ENCODE data around the gene HBZ. TPM values are rescaled to one million over a fixed set of nuclear protein-coding genes. Genes with fewer than 3 reads are reported as not detected.

HBZ gene
- total RNA-seq, 1 donor from 2014 or later, result not detected

GRCh38 chr16:164827-165538 is 12.5 kb downstream of the HBZ start:
- ChIA-PET POLR2A (no interaction called here), CTCF (no interaction called here)
- Mint-ChIP-seq H3K27ac (no peak overlapping the region), H3K9me3 (no peaks in the 10 kb centered on the region), H3K27me3 (peaks cover 35% of the 10 kb centered on the region), H3K36me3 (ENCODE audit: low read depth) (no peaks in the 10 kb centered on the region), H3K4me1 (peaks cover 14% of the 10 kb centered on the region), H3K4me3 (peak overlapping the region; percentile 38)
- ATAC-seq (ENCODE audit: low read depth) (peak; percentile 60), DNase-seq (no peak)
- intact Hi-C loops (cut with micrococcal nuclease), result no loop called here
- TF ChIP-seq, protein P1, sequence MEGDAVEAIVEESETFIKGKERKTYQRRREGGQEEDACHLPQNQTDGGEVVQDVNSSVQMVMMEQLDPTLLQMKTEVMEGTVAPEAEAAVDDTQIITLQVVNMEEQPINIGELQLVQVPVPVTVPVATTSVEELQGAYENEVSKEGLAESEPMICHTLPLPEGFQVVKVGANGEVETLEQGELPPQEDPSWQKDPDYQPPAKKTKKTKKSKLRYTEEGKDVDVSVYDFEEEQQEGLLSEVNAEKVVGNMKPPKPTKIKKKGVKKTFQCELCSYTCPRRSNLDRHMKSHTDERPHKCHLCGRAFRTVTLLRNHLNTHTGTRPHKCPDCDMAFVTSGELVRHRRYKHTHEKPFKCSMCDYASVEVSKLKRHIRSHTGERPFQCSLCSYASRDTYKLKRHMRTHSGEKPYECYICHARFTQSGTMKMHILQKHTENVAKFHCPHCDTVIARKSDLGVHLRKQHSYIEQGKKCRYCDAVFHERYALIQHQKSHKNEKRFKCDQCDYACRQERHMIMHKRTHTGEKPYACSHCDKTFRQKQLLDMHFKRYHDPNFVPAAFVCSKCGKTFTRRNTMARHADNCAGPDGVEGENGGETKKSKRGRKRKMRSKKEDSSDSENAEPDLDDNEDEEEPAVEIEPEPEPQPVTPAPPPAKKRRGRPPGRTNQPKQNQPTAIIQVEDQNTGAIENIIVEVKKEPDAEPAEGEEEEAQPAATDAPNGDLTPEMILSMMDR (IDR thresholded peaks at IDR 0.05), result no peak

- intact Hi-C loops (cut with micrococcal nuclease), result no loop called here
- peak; percentile 17 for ATAC-seq (ENCODE audit: low read depth)
- Mint-ChIP-seq H3K4me3 (peak within 1 kb of the TSS; percentile 38), H3K27me3 (peaks cover 40% of the 10 kb centered on the region), H3K27ac (no peak within 1 kb of the TSS), H3K9me3 (no peaks in the 10 kb centered on the region), H3K4me1 (peaks cover 14% of the 10 kb centered on the region), H3K36me3 (ENCODE audit: low read depth) (no peaks in the 10 kb centered on the region)
- TF ChIP-seq, protein P1 (IDR thresholded peaks at IDR 0.05), result no peak
- no peak for DNase-seq
- ChIA-PET CTCF (no interaction called here), POLR2A (interaction anchor here (0.6 kb wide), 1 partner anchor 422 kb away, joined by 3 read pairs; no protein-coding TSS in a partner anchor)
Observed at GRCh38 chr16:165539-166374, 13.3 kb downstream of the HBZ start, which contains the start of gene HBM. Gene HBM (plus strand): TSS chr16:165978. CDS start chr16:165998, 20 bp downstream.

DNA sequence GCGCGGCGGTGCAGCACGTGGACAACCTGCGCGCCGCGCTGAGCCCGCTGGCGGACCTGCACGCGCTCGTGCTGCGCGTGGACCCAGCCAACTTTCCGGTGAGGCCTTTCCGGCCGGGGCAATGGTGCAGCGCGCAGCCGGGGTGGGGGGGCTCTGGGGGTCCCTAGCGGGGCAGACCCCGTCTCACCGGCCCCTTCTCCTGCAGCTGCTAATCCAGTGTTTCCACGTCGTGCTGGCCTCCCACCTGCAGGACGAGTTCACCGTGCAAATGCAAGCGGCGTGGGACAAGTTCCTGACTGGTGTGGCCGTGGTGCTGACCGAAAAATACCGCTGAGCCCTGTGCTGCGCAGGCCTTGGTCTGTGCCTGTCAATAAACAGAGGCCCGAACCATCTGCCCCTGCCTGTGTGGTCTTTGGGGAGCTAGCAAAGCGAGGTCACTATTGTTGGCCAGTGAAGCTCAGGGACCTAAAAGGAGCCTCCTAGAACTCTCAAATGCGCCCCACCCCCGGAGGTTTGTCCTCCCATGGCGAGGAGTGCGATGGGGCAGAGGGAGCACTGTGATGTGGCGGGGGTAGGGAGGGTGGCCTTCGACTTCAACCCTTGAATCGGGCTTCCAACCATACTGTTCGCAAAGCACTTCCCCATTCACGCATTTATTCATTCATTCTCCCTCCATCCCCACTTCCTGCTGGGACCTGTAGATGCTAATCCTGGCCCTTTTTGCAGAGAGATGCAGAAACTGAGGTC is 14.1 kb downstream of the HBZ start:
- TF ChIP-seq, protein P1 (IDR thresholded peaks at IDR 0.05), result no peak
- ChIA-PET CTCF (no interaction called here), POLR2A (interaction anchor here (0.6 kb wide), 1 partner anchor 422 kb away, joined by 3 read pairs; no protein-coding TSS in a partner anchor)
- Mint-ChIP-seq H3K27me3 (peaks cover 38% of the 10 kb centered on the region), H3K9me3 (no peaks in the 10 kb centered on the region), H3K36me3 (ENCODE audit: low read depth) (no peaks in the 10 kb centered on the region), H3K4me3 (no peak overlapping the region), H3K27ac (no peak overlapping the region), H3K4me1 (peaks cover 14% of the 10 kb centered on the region)
- intact Hi-C loops (cut with micrococcal nuclease), result no loop called here
- ATAC-seq (ENCODE audit: low read depth) (no peak), DNase-seq (no peak)

DNA sequence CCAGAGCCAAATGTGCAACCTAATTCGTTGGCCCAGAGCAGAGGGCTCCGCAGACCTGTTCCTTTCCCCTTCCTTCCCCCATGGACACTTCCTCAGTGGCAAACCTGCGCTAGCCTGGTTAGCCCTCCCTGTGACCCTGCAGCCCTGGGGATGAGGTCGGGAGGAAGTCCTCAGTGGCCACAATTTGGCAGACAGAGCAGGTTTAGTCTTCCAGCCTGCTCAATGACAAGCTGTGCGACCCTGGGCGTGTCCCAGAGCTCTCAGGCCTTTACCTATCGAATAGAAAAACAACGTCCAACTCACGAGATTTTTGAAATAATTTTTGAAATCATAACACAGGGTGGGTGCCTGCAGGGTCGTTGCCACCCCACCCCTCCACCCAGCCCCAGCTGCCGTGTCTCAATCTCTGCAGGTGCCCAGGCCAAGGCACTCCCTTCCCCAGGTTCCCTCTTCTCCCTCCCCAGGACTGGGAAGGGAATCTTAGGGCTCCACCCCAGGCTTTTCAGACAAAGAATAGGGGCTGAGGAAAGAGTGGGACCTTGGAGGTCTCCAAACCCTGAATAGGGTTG is 14.8 kb downstream of the HBZ start:
- intact Hi-C loops (cut with micrococcal nuclease), result no loop called here
- POLR2A ChIA-PET, result interaction anchor here (0.7 kb wide), 1 partner anchor 57 kb away, joined by 3 read pairs; no protein-coding TSS in a partner anchor
- Mint-ChIP-seq H3K4me3 (no peak overlapping the region), H3K9me3 (no peaks in the 10 kb centered on the region), H3K27ac (no peak overlapping the region), H3K4me1 (peaks cover 14% of the 10 kb centered on the region), H3K36me3 (ENCODE audit: low read depth) (no peaks in the 10 kb centered on the region), H3K27me3 (peaks cover 39% of the 10 kb centered on the region)
- DNase-seq (no peak), ATAC-seq (ENCODE audit: low read depth) (no peak)
- CTCF ChIA-PET, result no interaction called here
- TF ChIP-seq, protein P1 (IDR thresholded peaks at IDR 0.05), result no peak

Measured in activated B cell treated with CpG ODN at 0.5 μM for 24 hours (primary cell).